Effector memory CD4-positive, alpha-beta T cell (primary cell): ENCODE data around the gene VWA3A.
"Not testable (repeated sequence)": the region's sequence is repeated elsewhere in the genome, so short reads cannot be mapped to it uniquely, and the experiment has no call there.

ENCODE experiments used
- DNase-seq, 3 donors: peaks; one replicate each; pipeline ENCODE4 v3.0.0-alpha.2; 2020
- H3K27ac ChIP-seq: 2 replicates; pipeline ENCODE4 v1.7.0; 2013; ENCODE audit warnings: mild to moderate bottlenecking, low read length, moderate library complexity; ENCODE audit not compliant: insufficient read depth, poor library complexity, severe bottlenecking
- H3K27me3 ChIP-seq: replicated peaks from 2 replicates; pipeline ENCODE4 v1.7.0; 2013; ENCODE audit warnings: mild to moderate bottlenecking, low read length; ENCODE audit not compliant: insufficient read depth, control insufficient read depth, poor library complexity, severe bottlenecking
- H3K36me3 ChIP-seq: 2 replicates; pipeline ENCODE4 v1.7.0; 2013; ENCODE audit warnings: mild to moderate bottlenecking, low read length, moderate library complexity; ENCODE audit not compliant: control insufficient read depth, insufficient read depth
- H3K4me1 ChIP-seq: 2 replicates; pipeline ENCODE4 v1.7.0; 2013; ENCODE audit warnings: low read length, mild to moderate bottlenecking; ENCODE audit not compliant: control insufficient read depth, insufficient read depth, poor library complexity, severe bottlenecking
- H3K4me3 ChIP-seq: 2 replicates; pipeline ENCODE4 v1.7.0; 2013; ENCODE audit warnings: low read length, low read depth, mild to moderate bottlenecking; ENCODE audit not compliant: insufficient read depth, poor library complexity, severe bottlenecking
- H3K9me3 ChIP-seq: 2 replicates; pipeline ENCODE4 v1.7.0; 2013; ENCODE audit warnings: mild to moderate bottlenecking, low read length, moderate library complexity; ENCODE audit not compliant: control insufficient read depth

VWA3A gene

DNA sequence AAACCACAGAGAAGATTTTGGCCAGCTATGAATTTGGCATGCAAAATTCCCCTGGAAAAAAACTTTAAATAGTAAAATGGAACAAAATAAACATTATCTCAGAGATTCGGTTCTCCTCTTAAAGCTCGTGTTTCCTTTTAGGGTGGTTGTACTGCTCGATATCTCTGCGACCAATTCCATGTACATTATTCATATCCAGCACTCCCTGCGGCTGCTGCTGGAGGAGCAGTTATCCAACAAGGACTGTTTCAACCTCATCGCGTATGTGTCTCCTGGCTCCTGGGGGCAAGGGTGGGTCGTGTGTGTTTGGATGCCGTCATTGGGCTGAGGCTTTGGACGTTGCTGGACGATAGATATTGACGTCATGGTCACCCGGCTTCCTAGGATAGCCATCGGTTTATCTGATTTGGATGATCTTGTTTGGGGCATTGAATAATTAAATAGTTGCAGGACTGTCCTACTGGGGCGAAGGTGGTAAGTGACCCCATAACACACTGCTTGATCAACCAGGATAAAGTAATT, 33.8 kb downstream of the VWA3A start:
- H3K9me3 ChIP-seq, result no peaks in the 10 kb centered on the region
- H3K27me3 ChIP-seq, result no peaks in the 10 kb centered on the region
- H3K36me3 ChIP-seq, result no peaks in the 10 kb centered on the region
- H3K27ac ChIP-seq, result no peak overlapping the region
- H3K4me3 ChIP-seq, result no peak overlapping the region
- no peaks in the 10 kb centered on the region for H3K4me1 ChIP-seq
- no peak for DNase-seq

DNA sequence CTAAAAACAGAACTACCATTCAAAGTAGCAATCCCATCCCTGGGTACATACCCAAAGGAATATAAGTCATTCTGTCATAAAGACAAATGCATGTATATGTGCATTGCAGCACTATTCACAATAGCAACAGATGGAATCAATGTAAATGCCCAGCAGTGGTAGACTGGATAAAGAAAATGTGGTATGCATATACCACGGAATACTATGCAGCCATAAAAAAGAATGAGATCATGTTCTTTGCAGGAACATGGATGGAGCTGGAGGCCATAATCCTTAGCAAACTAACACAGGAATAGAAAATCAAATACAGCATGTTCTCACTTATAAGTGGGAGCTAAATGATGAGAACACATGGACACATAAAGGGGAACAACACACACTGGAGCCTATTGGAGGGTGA, 36.2 kb downstream of the VWA3A start:
- not testable (repeated sequence) for H3K36me3 ChIP-seq, H3K4me3 ChIP-seq, H3K4me1 ChIP-seq, H3K9me3 ChIP-seq, H3K27me3 ChIP-seq, DNase-seq, H3K27ac ChIP-seq

DNA sequence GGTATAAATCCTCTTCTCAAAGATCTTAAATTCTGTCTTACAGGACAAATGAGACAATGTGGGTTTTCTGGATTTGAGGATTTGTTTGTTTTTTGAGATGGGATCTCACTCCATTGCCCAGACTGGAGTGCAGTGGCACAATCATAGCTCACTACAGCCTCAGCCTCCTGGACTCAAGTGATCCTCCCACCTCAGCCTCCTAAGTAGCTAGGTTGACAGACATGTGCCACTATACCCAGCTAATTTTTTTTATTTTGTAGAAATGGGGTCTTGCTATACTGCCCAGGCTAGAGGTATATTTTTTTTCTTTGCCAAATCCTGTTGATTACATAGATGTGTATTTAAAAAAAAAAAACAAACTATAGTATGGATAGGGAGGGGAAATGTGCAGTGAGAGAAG, 38.2 kb downstream of the VWA3A start:
- Histone ChIP-seq H3K4me3 (no peak overlapping the region), H3K27me3 (no peaks in the 10 kb centered on the region), H3K9me3 (no peaks in the 10 kb centered on the region), H3K27ac (no peak overlapping the region), H3K4me1 (no peaks in the 10 kb centered on the region), H3K36me3 (no peaks in the 10 kb centered on the region)
- no peak for DNase-seq

DNA sequence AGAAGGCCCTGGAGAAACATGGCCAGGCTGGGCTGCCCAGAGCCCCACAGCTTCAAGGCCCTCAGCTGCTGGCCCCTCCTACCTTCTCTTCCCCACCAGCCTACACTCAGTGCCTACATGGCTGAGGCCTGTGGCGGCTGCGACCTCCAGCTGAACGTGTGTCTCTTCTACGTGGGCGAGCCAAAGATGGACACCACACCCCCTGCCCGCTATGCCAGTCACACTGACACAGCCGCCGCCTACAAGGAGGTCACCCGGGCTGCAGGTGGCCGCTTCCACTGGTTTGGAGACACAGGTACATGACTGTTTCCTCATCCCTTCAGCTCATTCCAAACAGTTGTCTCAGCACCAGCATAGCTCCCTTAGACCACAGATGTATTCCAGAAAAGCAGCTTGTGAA, 40.5 kb downstream of the VWA3A start:
- H3K36me3 ChIP-seq, result no peaks in the 10 kb centered on the region
- no peaks in the 10 kb centered on the region for H3K27me3 ChIP-seq
- H3K9me3 ChIP-seq, result no peaks in the 10 kb centered on the region
- no peak overlapping the region for H3K4me3 ChIP-seq
- DNase-seq, result no peak
- no peaks in the 10 kb centered on the region for H3K4me1 ChIP-seq
- no peak overlapping the region for H3K27ac ChIP-seq

DNA sequence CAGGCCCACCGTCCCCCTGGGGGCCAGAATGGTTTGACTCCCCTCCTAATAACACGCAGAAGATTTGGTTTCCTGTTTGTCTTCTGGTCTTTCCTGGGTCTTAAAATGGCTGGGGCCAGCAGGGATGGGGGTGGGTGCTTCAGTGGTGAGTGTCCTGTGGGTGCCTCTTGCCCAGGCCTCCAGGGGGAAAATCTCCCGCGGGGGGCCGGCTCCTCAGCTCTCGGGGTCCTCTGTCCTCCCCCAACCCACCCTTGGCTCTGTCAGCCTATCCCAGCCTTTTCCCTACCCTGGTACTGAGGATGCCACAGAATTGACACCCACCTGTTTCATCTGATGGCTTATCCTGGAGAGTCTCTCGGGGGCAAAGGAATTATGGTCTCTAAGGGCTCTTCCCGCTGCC, 46.1 kb downstream of the VWA3A start:
- no peaks in the 10 kb centered on the region for H3K36me3 ChIP-seq
- no peaks in the 10 kb centered on the region for H3K9me3 ChIP-seq
- H3K4me3 ChIP-seq, result no peak overlapping the region
- H3K27ac ChIP-seq, result no peak overlapping the region
- no peaks in the 10 kb centered on the region for H3K4me1 ChIP-seq
- no peaks in the 10 kb centered on the region for H3K27me3 ChIP-seq
- no peak for DNase-seq

DNA sequence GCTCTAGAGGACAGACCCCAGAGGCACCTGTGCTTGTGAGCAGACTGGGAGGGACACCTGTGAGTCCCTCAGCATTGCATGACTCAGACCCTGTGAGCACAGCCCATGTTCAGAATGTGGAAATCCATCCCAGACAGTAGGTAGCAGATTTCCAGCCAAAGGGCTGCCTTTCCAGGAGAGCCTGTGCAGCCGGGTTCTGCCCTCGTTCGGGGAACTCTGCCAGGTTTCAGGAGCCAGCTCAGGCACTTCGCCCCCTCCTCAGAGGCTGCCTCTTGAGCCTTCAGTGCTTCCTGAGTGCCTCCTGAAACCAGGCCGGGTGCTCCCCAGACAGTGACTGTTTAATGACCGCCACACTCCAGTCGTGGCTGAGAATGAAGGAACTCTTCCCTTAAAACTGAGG, 46.7 kb downstream of the VWA3A start:
- Histone ChIP-seq H3K4me1 (no peaks in the 10 kb centered on the region), H3K9me3 (no peaks in the 10 kb centered on the region), H3K36me3 (no peaks in the 10 kb centered on the region), H3K27me3 (no peaks in the 10 kb centered on the region), H3K4me3 (no peak overlapping the region), H3K27ac (no peak overlapping the region)
- no peak for DNase-seq

DNA sequence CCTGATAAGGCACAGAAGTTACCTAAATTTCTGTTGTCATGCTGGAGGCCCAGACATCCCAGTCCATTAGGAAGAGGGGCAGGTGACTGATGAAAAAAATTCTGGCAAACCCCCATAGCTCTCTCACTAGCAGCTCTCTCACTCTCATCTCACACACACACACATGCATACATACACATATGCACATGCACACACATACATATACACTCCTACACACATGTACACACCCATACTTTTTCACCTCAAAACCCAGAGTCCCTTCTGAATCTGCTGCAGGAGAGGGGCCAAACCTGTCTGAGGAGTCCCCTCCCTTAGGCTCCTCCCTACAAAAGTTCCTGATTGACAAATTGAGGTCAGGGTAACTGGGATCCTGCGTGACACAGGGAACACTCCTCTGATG, 47.4 kb downstream of the VWA3A start:
- H3K27ac ChIP-seq, result no peak overlapping the region
- no peaks in the 10 kb centered on the region for H3K27me3 ChIP-seq
- no peak overlapping the region for H3K4me3 ChIP-seq
- DNase-seq, result no peak
- no peaks in the 10 kb centered on the region for H3K4me1 ChIP-seq
- no peaks in the 10 kb centered on the region for H3K36me3 ChIP-seq
- H3K9me3 ChIP-seq, result no peaks in the 10 kb centered on the region

DNA sequence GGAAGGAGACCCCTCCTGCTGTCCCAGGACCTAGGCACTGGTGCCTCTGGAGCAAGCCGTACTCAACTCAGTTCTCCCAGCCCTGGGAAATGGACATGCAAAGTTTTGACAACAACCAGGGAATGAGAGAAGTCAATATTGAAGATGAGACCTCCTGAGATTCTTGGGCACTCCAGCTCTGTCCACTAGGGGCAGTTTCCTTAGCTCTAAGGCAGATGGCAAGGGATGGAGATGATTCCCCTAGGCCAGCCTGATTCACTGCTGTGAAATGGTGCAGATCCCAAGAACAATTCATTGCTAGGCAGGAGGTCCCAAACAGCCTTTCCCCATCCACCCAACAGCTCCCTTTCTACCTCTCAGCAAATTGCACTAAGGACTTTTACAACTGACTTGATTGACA, 49.4 kb downstream of the VWA3A start:
- no peak for DNase-seq
- no peak overlapping the region for H3K27ac ChIP-seq
- no peaks in the 10 kb centered on the region for H3K27me3 ChIP-seq
- no peaks in the 10 kb centered on the region for H3K9me3 ChIP-seq
- H3K4me3 ChIP-seq, result no peak overlapping the region
- H3K36me3 ChIP-seq, result no peaks in the 10 kb centered on the region
- no peaks in the 10 kb centered on the region for H3K4me1 ChIP-seq

DNA sequence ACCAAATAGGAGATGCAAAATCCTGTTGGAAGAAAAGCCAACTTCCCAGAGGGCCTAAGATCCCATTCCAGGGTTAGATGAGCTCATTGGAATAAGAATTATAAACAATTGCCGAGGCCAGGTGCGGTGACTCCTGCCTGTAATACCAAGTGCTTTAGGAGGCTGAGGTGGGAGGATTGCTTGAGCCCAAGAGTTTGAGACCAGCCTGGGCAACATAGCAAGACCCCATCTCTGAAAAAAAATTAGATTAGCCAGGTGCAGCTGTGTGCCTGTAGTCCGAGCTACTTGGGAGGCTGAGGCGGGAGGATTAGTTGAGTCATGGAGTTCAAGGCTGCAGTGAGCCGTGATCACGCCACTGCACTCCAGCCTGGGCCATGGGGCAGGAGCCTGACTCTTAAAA, 52.2 kb downstream of the VWA3A start:
- no peaks in the 10 kb centered on the region for H3K36me3 ChIP-seq
- no peak overlapping the region for H3K27ac ChIP-seq

DNA sequence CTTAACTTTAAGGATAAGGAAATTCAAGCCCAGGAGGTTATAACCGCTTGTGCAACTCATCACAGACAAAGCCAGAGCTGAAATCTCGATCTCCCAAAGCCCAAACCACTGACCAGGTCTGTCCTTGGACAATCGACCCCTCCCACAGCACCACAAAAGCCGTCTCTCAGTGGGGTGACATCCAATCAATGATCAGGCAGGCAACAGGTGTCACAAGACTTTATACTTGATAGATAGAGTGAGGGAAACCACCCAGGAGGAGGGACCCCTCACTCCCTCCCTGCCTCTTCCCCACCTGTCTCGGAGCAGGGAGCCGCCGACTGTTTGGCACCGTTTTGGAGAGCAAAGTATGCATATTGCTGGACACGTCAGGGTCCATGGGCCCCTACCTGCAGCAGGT, 55.5 kb downstream of the VWA3A start:
- Histone ChIP-seq H3K4me1 (no peaks in the 10 kb centered on the region), H3K9me3 (no peaks in the 10 kb centered on the region), H3K4me3 (no peak overlapping the region), H3K27ac (no peak overlapping the region), H3K36me3 (no peaks in the 10 kb centered on the region), H3K27me3 (no peaks in the 10 kb centered on the region)
- DNase-seq, result no peak

More for the DNA sequence above, 52.2 kb downstream of the VWA3A start:
- DNase-seq, result no peak
- no peaks in the 10 kb centered on the region for H3K9me3 ChIP-seq
- H3K4me1 ChIP-seq, result no peaks in the 10 kb centered on the region
- H3K27me3 ChIP-seq, result no peaks in the 10 kb centered on the region
- H3K4me3 ChIP-seq, result no peak overlapping the region
